HUES64 (cell line): ENCODE results near the gene OR4F6.
"Not testable (repeated sequence)": the region's sequence is repeated elsewhere in the genome, so short reads cannot be mapped to it uniquely, and the experiment has no call there.

Source experiments
- H3K27ac ChIP-seq: 2 replicates; pipeline ENCODE4 v1.7.0; 2013; ENCODE audit warnings: low read depth, low read length, inconsistent platforms
- H3K27me3 ChIP-seq: 2 replicates; pipeline ENCODE4 v1.6.1; 2013; ENCODE audit warnings: mild to moderate bottlenecking, low read length; ENCODE audit not compliant: insufficient read depth
- H3K36me3 ChIP-seq: 2 replicates; pipeline ENCODE4 v1.6.1; 2013; ENCODE audit warnings: mild to moderate bottlenecking, low read length; ENCODE audit not compliant: insufficient read depth
- H3K4me1 ChIP-seq: 2 replicates; pipeline ENCODE4 v1.6.1; 2013; ENCODE audit warnings: mild to moderate bottlenecking, low read length, moderate library complexity; ENCODE audit not compliant: insufficient read depth
- H3K4me3 ChIP-seq: 2 replicates; pipeline ENCODE4 v1.5.1; 2013; ENCODE audit warnings: mild to moderate bottlenecking, low read length, moderate library complexity
- H3K9ac ChIP-seq: 2 replicates; pipeline ENCODE4 v1.6.1; 2013; ENCODE audit warnings: mild to moderate bottlenecking, low read depth, low read length
- H3K9me3 ChIP-seq: 2 replicates; pipeline ENCODE4 v1.6.1; 2013; ENCODE audit warnings: low read depth, low read length; ENCODE audit not compliant: insufficient read depth
- WGBS: fragments of 150-250, 120-280 bp; methylation state at CpG from one replicate; pipeline ENCODE4 v1.1.7; 2013; ENCODE audit warnings: missing lambda C conversion rate; 5-methylcytosine and 5-hydroxymethylcytosine counted together

OR4F6 gene

DNA sequence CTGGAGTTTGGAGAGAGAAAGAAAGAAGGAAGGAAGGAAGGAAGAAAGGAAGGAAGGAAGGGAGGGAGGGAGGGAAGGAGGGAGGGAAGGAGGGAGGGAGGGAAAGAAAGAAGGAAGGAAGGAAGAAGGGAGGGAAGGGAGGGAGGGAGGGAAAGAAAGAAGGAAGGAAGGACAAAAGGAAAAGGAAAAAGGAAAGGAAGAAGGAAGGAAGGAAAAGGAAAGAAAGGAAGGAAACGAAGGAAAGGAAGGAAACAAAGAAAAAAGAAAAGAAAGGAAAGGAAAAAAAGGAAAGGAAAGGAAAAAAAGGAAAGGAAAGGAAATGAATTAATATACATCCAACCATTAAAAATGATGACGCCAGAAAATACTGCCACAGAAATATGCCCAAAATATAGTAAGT, 18.7 kb upstream of the OR4F6 start:
- H3K4me3 ChIP-seq, result no peak overlapping the region
- H3K9ac ChIP-seq, result no peak overlapping the region
- H3K36me3 ChIP-seq, result no peaks in the 10 kb centered on the region
- H3K27me3 ChIP-seq, result 0 out of 2 replicates have a peak, but pooled peaks cover 3% of the 10 kb centered on the region
- H3K9me3 ChIP-seq, result no peaks in the 10 kb centered on the region
- 64% methylated on average over 1 of the region's 2 CpGs for WGBS
- no peak overlapping the region for H3K27ac ChIP-seq
- H3K4me1 ChIP-seq, result no peaks in the 10 kb centered on the region

DNA sequence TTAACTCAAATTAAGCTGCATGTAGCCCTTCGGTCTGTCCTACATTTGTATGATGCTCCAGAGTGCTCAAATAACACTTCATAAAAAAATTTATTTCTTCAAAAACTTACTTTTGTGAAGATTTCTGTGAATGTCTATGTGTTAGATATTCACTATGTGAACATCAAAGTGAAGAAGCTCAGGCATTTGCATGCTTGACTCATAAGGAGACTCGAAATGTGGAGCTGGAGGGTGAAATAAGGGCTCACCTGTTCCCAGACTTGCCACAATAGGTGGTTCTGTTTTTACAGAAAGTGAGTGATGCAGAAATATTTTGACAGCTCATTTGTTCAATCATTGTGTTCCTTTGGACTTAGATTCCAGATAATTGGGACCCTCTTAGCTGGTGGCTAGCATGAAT, 16.9 kb upstream of the OR4F6 start:
- not testable (repeated sequence) for H3K36me3 ChIP-seq, H3K4me3 ChIP-seq, H3K9ac ChIP-seq, H3K9me3 ChIP-seq, H3K27ac ChIP-seq, H3K27me3 ChIP-seq, H3K4me1 ChIP-seq
- WGBS, result 88% methylated on average over 2 of the region's 2 CpGs

DNA sequence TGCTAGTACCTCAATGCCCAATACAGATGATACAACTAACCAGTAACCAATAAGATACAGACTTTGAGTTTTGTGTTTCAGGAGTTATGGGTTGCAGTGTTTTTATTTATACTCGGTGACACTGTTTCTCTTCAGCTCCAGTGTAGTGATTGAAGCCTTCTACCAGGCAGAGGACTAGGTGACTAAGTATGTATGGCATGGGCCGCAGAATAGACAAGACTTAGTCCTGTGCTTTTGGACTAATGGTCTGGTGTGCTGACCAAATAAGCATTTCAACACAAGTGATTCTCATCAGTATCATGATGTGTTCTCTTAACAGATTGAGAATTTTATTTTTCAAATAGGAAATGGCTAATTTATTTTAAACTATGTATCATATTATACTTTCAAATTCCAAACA, 15.3 kb upstream of the OR4F6 start:
- H3K4me3 ChIP-seq, H3K27ac ChIP-seq, H3K4me1 ChIP-seq, H3K9me3 ChIP-seq, H3K27me3 ChIP-seq, H3K36me3 ChIP-seq, H3K9ac ChIP-seq: not testable (repeated sequence)
- WGBS, result 86% methylated on average over 2 of the region's 2 CpGs

DNA sequence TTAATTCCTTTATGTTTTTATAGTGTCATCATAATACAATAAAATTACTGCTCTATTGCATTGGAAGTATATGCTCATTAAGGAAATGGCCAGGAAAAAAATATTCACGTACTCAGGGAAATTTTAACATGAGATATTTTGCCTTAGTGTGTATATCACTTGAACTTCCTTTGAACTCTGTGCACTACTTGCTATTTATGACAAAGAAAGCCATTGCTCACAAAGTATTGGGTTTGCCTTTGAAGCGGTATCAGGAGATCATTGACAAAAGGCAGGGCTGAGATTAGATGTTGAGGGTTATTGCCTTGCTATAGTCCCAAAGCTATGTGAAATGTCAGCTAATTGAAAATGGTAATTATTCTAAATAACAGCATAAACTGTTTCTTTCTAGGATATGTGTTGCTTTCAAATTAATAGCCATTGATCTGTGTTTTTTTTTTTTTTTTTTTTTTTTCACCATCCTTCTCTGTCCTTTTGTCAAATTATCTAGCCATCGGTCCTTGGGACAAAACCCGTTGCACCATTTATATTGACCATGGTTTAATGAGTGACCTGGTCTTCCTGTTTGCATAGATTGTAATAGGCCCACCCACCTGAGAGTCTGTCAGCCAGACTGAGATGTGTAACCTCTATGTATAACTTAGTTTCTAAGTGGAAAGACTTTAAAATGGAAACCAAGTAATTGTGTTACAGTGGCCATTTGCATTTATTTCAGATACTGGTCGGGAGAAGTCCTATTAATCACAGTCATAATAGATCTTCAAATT, 14.6 kb upstream of the OR4F6 start:
- not testable (repeated sequence) for H3K27me3 ChIP-seq, H3K4me1 ChIP-seq, H3K4me3 ChIP-seq, H3K27ac ChIP-seq, H3K9ac ChIP-seq, H3K9me3 ChIP-seq, H3K36me3 ChIP-seq
- 100% methylated on average over 1 of the region's 5 CpGs for WGBS

DNA sequence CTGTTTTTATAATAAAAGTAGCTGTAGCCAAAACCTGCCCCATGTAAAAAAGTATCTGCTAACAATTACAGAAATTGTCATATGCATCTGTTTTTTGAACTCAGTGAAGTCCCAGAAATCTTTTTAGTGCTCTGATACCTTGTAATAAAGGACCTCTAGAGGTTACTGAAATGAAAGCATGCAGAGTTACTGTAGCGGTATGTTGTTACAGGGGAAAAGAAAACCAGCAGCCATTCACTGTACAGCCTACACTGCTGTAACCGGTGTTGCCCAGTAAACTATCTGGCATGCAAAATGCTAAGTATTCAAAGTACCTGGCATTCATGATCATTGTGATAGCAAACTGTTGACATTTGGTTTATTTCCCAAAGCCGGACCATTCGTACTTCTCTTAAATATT, 12.6 kb upstream of the OR4F6 start:
- not testable (repeated sequence) for H3K27me3 ChIP-seq, H3K4me1 ChIP-seq, H3K9me3 ChIP-seq, H3K36me3 ChIP-seq, H3K27ac ChIP-seq, H3K9ac ChIP-seq, H3K4me3 ChIP-seq
- no CpG with 5 or more reads among the region's 4 CpGs for WGBS

DNA sequence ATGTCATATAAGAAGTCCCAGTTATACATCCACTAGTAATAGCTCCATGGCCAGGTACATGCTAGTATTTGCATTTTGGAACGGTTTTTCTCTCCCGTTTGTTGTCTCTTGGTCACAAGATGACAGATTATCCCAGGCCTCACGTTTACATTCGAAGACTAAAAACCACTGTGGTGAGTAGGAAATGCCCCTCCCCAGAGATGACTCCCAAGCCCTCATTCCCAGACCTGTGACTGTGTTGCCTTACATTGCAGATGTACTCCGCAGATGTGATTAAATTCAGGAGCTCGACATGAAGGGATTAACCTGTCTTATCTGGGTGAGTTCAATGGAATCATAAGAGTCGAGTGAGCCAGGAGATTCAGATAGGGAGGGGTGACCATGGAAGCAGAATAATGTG, 9.3 kb upstream of the OR4F6 start:
- not testable (repeated sequence) for H3K4me3 ChIP-seq

DNA sequence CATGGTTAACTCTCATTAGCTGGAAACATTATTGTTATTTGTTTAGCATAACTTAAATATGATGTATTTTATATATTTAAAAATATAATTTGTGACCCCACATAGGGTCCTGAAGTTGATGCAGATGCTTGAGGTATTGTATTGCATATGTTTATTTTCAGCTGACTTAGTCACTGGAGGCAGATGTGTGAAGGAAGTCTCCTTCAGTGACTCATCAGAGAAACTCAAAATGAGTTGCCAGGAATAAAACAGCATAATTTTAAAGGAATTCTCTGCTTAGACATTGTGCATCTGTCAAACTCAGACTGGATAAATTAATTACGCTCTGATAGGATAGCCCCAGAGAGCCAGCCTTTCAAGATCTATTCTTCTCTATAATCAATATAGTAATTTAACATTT, 7.9 kb upstream of the OR4F6 start:
- Histone ChIP-seq H3K27me3 (no peaks in the 10 kb centered on the region), H3K9ac (no peak overlapping the region), H3K27ac (no peak overlapping the region), H3K36me3 (no peaks in the 10 kb centered on the region), H3K4me3 (no peak overlapping the region), H3K9me3 (no peaks in the 10 kb centered on the region), H3K4me1 (no peaks in the 10 kb centered on the region)
- 87% methylated on average over 1 of the region's 1 CpG for WGBS

More for the DNA sequence above, 9.3 kb upstream of the OR4F6 start:
- H3K36me3 ChIP-seq, H3K4me1 ChIP-seq, H3K9ac ChIP-seq, H3K27me3 ChIP-seq, H3K9me3 ChIP-seq, H3K27ac ChIP-seq: not testable (repeated sequence)
- 82% methylated on average over 7 of the region's 7 CpGs for WGBS

DNA sequence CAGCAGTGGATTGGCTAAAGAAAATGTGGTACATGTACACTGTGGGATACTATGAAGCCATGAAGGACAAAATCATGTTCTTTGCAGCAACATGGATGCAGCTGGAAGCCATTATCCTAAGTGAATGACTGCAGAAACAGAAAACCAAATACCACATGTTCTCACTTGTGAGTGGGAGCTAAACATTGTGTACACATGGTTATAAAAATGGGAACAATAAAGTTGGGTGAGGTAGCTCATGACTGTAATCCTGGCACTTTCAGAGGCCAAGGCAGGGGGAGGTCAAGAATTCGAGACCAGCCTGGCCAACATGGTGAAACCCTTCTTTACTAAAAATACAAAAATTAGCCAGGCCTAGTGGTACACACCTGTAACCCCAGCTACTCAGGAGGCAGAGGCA, 3.6 kb upstream of the OR4F6 start:
- H3K4me3 ChIP-seq, result no peak overlapping the region
- WGBS, result 93% methylated on average over 1 of the region's 1 CpG

DNA sequence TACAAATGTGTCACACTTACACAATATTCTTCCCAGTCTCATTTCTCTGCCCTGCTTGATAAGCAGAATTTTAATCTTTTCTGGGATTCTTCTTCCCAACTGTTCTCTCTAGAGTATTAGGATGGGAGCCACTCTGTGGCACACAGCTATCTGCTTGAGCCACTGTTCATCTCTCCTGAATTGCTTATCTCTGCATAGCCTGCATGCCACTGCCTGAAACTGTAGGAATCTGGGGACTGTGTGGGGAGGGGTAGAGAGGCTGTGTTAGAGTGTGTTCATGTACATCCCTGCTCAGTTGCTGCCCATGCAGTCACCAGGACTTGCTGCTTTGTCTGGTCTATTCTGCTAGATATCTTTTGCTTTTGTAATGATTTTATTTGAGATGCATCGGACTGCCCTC, 2.3 kb upstream of the OR4F6 start:
- no peak overlapping the region for H3K4me3 ChIP-seq
- no peak overlapping the region for H3K27ac ChIP-seq
- H3K36me3 ChIP-seq, result no peaks in the 10 kb centered on the region
- H3K27me3 ChIP-seq, result no peaks in the 10 kb centered on the region
- WGBS, result 100% methylated on average over 1 of the region's 1 CpG
- no peak overlapping the region for H3K9ac ChIP-seq
- H3K9me3 ChIP-seq, result no peaks in the 10 kb centered on the region
- no peaks in the 10 kb centered on the region for H3K4me1 ChIP-seq

More for the DNA sequence above, 3.6 kb upstream of the OR4F6 start:
- Histone ChIP-seq H3K27ac (no peak overlapping the region), H3K9ac (no peak overlapping the region), H3K36me3 (no peaks in the 10 kb centered on the region), H3K27me3 (no peaks in the 10 kb centered on the region), H3K9me3 (no peaks in the 10 kb centered on the region), H3K4me1 (no peaks in the 10 kb centered on the region)

DNA sequence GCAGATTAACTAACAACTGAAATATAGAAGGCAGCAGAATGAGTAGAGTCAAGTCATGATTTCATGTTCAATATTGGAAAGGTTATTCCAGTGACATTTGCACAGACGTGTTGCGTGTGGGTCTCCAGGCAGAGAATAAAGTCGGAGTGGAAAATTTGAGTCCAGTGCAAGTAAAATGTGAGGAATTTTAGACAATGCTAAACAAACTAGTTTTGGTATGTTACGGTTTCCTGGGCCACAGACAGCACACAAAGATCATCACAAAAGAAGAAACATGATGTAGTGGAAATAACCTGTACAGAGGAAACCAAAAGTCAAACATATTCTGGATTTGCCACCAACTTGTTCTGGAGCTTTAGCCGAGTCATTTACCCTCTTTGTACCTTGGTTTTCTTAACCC, 367 bp downstream of the OR4F6 start:
- Histone ChIP-seq H3K36me3 (no peaks in the 10 kb centered on the region), H3K4me3 (no peak overlapping the region), H3K9me3 (no peaks in the 10 kb centered on the region), H3K27me3 (no peaks in the 10 kb centered on the region; the same call in 1 of the 2 replicates), H3K9ac (no peak overlapping the region), H3K4me1 (no peaks in the 10 kb centered on the region), H3K27ac (no peak overlapping the region)
- WGBS, result 93% methylated on average over 5 of the region's 5 CpGs

DNA sequence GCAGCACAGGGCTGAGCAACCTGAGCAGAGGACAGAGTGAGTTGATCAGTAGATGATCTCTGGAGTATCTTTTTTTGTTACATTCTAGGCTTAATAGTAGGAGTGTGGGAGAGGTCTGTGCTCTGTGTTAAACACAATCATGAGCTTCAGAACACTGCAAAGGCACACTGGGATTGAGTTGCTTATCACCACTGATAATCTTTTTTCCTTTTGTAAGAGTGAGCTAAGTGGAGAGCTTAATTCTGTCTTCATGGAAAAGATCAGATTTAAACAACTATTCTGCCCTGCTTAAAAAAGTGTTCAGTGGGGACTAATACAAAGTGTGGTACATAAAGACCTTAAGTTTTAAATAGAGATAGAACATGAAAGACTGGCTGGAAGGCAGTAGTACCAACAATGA, 1.1 kb downstream of the OR4F6 start:
- H3K4me3 ChIP-seq, result no peak overlapping the region
- no peaks in the 10 kb centered on the region for H3K9me3 ChIP-seq
- no peaks in the 10 kb centered on the region for H3K4me1 ChIP-seq
- H3K9ac ChIP-seq, result no peak overlapping the region
- H3K27me3 ChIP-seq, result no peaks in the 10 kb centered on the region; the same call in 1 of the 2 replicates
- no peaks in the 10 kb centered on the region for H3K36me3 ChIP-seq
- no peak overlapping the region for H3K27ac ChIP-seq

DNA sequence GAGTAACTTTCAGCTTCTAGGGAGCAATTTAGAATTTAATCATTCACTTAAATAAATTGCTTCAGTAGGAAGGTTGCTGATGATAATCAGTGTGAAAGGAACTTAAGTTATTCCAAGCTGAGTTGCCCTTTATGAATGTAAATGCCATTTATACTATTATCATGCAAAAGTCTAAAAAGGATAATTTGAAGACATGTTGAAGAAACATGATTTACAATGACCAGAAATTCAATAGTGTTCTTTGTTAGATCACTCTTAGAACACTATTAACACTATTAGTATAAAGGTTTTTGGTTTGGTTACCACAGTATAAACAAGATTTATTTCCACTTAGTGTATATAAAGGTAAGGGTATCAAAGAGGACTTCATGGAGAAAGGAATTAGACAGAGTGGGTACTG, 1.6 kb downstream of the OR4F6 start:
- Histone ChIP-seq H3K9me3 (no peaks in the 10 kb centered on the region), H3K4me3 (no peak overlapping the region), H3K9ac (no peak overlapping the region), H3K27ac (no peak overlapping the region), H3K4me1 (no peaks in the 10 kb centered on the region), H3K27me3 (peaks cover 3% of the 10 kb centered on the region; the same call in 1 of the 2 replicates), H3K36me3 (no peaks in the 10 kb centered on the region)
